ENCODE data around the gene HNRNPL. TPM values are rescaled to one million over a fixed set of nuclear protein-coding genes. Genes with fewer than 3 reads are reported as not detected.
A peak's percentile ranks its signal among the peaks of the same experiment; 100 is the strongest.

Gene HNRNPL
- total RNA-seq, 1 donor from 2014 or later: 195 TPM

DNA sequence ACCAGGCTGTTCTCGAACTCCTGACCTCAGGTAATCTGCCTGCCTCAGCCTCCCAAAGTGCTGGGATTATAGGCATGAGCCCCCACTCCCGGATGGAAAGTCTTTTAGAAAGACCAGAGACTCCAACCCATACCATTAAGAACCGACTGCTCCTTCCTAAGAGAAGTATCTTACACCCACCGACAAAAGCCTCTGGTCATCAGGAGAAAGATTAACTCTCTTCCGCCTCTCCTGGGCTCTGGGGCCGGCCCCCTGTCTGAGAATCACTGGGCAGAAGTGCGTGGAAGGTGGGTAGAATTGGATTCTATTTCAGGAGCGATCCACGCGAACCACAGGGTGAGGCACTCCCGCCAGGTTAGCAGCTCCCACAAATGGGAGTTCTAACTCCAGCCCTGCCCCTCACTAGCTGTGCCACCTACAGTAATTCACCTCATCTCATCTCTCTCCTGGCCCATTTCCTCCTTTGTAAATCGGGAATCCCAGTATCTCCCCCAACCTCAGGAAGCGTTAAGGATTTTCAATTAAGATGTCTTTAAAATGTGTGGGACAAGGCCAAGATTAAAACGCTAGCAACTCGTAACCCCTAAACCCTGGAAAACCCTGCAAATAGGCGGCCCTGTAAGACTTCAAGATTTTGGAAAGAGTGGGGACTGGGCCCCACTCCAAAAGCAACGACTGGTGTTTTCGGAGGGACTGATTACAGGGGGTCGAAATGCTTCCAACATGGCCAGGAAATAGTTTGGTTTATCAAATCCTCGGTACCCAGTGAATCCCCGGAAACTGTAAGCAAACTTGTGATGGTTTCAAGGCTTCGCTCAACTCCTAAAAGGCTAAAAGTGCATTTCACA is 1.3 kb downstream of the HNRNPL start:
- Histone ChIP-seq H3K36me3 (ENCODE audit: control insufficient read depth in 3 of 3, insufficient read depth in 3 of 3, low read length in 3 of 3) (peaks cover 35 to 51% (median 40%) of the 10 kb centered on the region in 3 donors), H3K4me1 (ENCODE audit: control insufficient read depth in 3 of 3, insufficient read depth in 3 of 3, low read length in 3 of 3) (peaks cover 59 to 70% (median 64%) of the 10 kb centered on the region in 3 donors), H3K9ac (ENCODE audit: low read depth in 1 of 3, low read length in 3 of 3) (peak overlapping the region; percentile 74 to 90 (median 79)), H3K27ac (ENCODE audit: low read depth, low read length) (peak overlapping the region; percentile 100), H3K9me3 (ENCODE audit: control insufficient read depth in 3 of 3, low read length in 3 of 3) (no peaks in the 10 kb centered on the region), H3K27me3 (ENCODE audit: control insufficient read depth in 3 of 3, insufficient read depth in 3 of 3, low read length in 3 of 3) (no peaks in the 10 kb centered on the region), H3K4me3 (ENCODE audit: low read length in 3 of 3) (peak overlapping the region; percentile 66 to 91 (median 74))

DNA sequence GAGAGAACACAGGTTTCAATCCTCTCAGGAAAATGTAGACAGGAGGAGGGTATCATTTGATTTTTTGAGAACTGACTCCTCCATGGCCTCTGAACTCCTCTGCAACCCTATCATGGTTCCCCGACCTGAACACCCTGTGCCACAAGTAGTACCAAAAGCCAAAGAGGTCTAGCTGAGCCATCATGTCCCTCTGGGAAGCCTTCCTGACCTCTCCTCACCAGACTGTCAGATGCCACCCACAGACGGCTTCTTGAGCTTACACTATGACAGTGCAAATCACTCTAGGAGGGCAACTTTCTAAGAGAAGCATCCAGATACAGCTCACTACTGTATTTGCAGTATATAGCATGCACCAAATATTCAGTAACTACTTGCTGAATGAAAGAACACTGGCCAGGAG is 3.7 kb downstream of the HNRNPL start:
- Histone ChIP-seq H3K9ac (ENCODE audit: low read depth in 1 of 3, low read length in 3 of 3) (peak overlapping the region; percentile 2 to 69 (median 63)), H3K36me3 (ENCODE audit: control insufficient read depth in 3 of 3, insufficient read depth in 3 of 3, low read length in 3 of 3) (peaks cover 59 to 73% (median 63%) of the 10 kb centered on the region in 3 donors), H3K9me3 (ENCODE audit: control insufficient read depth in 3 of 3, low read length in 3 of 3) (no peaks in the 10 kb centered on the region), H3K27ac (ENCODE audit: low read depth, low read length) (peak overlapping the region; percentile 100), H3K4me1 (ENCODE audit: control insufficient read depth in 3 of 3, insufficient read depth in 3 of 3, low read length in 3 of 3) (peaks cover 58 to 80% (median 71%) of the 10 kb centered on the region in 3 donors), H3K27me3 (ENCODE audit: control insufficient read depth in 3 of 3, insufficient read depth in 3 of 3, low read length in 3 of 3) (no peaks in the 10 kb centered on the region), H3K4me3 (ENCODE audit: low read length in 3 of 3) (peak overlapping the region in 2 of 3 donors; percentile 32 to 45)

DNA sequence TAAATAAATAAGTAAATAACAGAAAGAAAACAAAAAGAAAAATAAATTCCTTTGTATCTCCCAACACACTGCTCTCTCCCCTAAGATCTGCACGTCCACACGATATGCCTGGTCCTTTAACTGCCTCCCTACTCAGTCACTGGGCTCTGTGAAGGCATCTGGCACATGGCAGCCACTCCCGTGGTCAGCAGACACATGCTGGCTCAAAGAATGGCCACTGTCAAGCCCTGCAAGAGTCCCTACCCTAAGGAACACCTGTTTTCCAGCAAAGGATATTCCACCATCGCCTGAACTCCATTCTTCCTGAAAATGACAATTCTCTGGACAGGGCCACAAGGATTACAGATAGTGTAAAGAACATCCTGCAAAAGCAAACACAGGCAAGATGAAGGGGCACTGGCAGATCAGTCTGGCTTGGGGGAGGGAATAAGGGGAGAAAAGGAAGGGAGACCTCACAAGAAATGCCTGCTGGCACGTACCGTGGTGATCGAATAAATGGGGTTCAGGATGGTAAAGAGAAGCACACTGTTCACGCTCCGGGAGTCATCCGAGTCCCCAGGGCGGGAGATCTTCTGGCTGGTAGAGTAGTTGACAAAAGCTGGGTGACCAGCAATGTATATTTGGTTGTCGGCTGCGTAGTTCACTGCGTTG is 4.3 kb downstream of the HNRNPL start:
- H3K9ac ChIP-seq (ENCODE audit: low read depth in 1 of 3, low read length in 3 of 3): peak overlapping the region; percentile 2 to 69 (median 63)

DNA sequence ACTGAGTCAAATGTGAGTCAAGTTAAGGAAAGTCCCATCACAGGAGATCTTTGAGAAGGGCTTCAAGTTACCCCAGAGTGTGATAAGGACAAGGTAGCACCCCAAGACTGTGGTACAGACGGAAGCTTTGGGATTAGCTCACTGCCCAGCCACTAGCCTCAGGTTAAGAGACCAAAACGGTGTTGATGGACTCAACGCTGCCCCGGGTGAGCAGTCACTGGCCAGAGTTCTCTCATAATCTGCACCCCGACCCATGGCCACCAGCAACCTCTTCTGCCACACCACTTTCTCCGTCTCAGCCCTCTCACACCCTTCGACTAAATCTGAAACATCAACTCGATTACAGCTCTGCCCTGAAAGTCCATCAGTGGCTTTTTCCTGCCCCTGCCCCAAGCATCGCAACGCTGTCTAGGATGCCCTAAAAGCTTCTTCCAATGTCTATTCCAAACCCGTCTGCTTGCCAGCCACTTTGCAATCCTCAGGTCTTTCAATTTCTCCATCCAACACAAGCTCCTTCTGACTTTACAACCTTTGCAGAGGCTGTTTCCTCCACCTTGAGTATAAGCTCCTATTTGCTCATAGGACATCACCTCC is 5.6 kb downstream of the HNRNPL start:
- Histone ChIP-seq H3K9me3 (ENCODE audit: control insufficient read depth in 3 of 3, low read length in 3 of 3) (no peaks in the 10 kb centered on the region), H3K27ac (ENCODE audit: low read depth, low read length) (peak overlapping the region; percentile 100), H3K4me3 (ENCODE audit: low read length in 3 of 3) (no peak overlapping the region), H3K36me3 (ENCODE audit: control insufficient read depth in 3 of 3, insufficient read depth in 3 of 3, low read length in 3 of 3) (peaks cover 73 to 89% (median 77%) of the 10 kb centered on the region in 3 donors), H3K9ac (ENCODE audit: low read depth in 1 of 3, low read length in 3 of 3) (peak overlapping the region in 1 of 3 donors; percentile 45), H3K4me1 (ENCODE audit: control insufficient read depth in 3 of 3, insufficient read depth in 3 of 3, low read length in 3 of 3) (peaks cover 68 to 92% (median 84%) of the 10 kb centered on the region in 3 donors), H3K27me3 (ENCODE audit: control insufficient read depth in 3 of 3, insufficient read depth in 3 of 3, low read length in 3 of 3) (no peaks in the 10 kb centered on the region)

More for the DNA sequence above, 4.3 kb downstream of the HNRNPL start:
- Histone ChIP-seq H3K9me3 (ENCODE audit: control insufficient read depth in 3 of 3, low read length in 3 of 3) (no peaks in the 10 kb centered on the region), H3K27ac (ENCODE audit: low read depth, low read length) (peak overlapping the region; percentile 100), H3K36me3 (ENCODE audit: control insufficient read depth in 3 of 3, insufficient read depth in 3 of 3, low read length in 3 of 3) (peaks cover 64 to 78% (median 69%) of the 10 kb centered on the region in 3 donors), H3K4me3 (ENCODE audit: low read length in 3 of 3) (peak overlapping the region in 1 of 3 donors; percentile 32), H3K27me3 (ENCODE audit: control insufficient read depth in 3 of 3, insufficient read depth in 3 of 3, low read length in 3 of 3) (no peaks in the 10 kb centered on the region), H3K4me1 (ENCODE audit: control insufficient read depth in 3 of 3, insufficient read depth in 3 of 3, low read length in 3 of 3) (peaks cover 59 to 80% (median 71%) of the 10 kb centered on the region in 3 donors)

GRCh38 chr19:38843175-38843758 is 6.5 kb downstream of the HNRNPL start:
- H3K4me3 ChIP-seq (ENCODE audit: low read length in 3 of 3): no peak overlapping the region
- peaks cover 83 to 90% (median 86%) of the 10 kb centered on the region in 3 donors for H3K36me3 ChIP-seq (ENCODE audit: control insufficient read depth in 3 of 3, insufficient read depth in 3 of 3, low read length in 3 of 3)
- H3K4me1 ChIP-seq (ENCODE audit: control insufficient read depth in 3 of 3, insufficient read depth in 3 of 3, low read length in 3 of 3): peaks cover 70 to 92% (median 86%) of the 10 kb centered on the region in 3 donors
- H3K27ac ChIP-seq (ENCODE audit: low read depth, low read length): peak overlapping the region; percentile 100
- no peaks in the 10 kb centered on the region for H3K9me3 ChIP-seq (ENCODE audit: control insufficient read depth in 3 of 3, low read length in 3 of 3)
- H3K27me3 ChIP-seq (ENCODE audit: control insufficient read depth in 3 of 3, insufficient read depth in 3 of 3, low read length in 3 of 3): no peaks in the 10 kb centered on the region
- peak overlapping the region in 2 of 3 donors; percentile 16 to 40 for H3K9ac ChIP-seq (ENCODE audit: low read depth in 1 of 3, low read length in 3 of 3)

GRCh38 chr19:38842439-38843174 is 7.2 kb downstream of the HNRNPL start:
- H3K9ac ChIP-seq (ENCODE audit: low read depth in 1 of 3, low read length in 3 of 3): peak overlapping the region in 1 of 3 donors; percentile 40
- no peaks in the 10 kb centered on the region for H3K9me3 ChIP-seq (ENCODE audit: control insufficient read depth in 3 of 3, low read length in 3 of 3)
- peaks cover 89 to 94% (median 90%) of the 10 kb centered on the region in 3 donors for H3K36me3 ChIP-seq (ENCODE audit: control insufficient read depth in 3 of 3, insufficient read depth in 3 of 3, low read length in 3 of 3)
- H3K4me3 ChIP-seq (ENCODE audit: low read length in 3 of 3): peak overlapping the region in 1 of 3 donors; percentile 22
- no peaks in the 10 kb centered on the region for H3K27me3 ChIP-seq (ENCODE audit: control insufficient read depth in 3 of 3, insufficient read depth in 3 of 3, low read length in 3 of 3)
- peak overlapping the region; percentile 100 for H3K27ac ChIP-seq (ENCODE audit: low read depth, low read length)
- peaks cover 70 to 92% (median 86%) of the 10 kb centered on the region in 3 donors for H3K4me1 ChIP-seq (ENCODE audit: control insufficient read depth in 3 of 3, insufficient read depth in 3 of 3, low read length in 3 of 3)

- Histone ChIP-seq H3K4me1 (ENCODE audit: control insufficient read depth in 3 of 3, insufficient read depth in 3 of 3, low read length in 3 of 3) (peaks cover 68 to 92% (median 86%) of the 10 kb centered on the region in 3 donors), H3K27ac (ENCODE audit: low read depth, low read length) (peak overlapping the region; percentile 92), H3K27me3 (ENCODE audit: control insufficient read depth in 3 of 3, insufficient read depth in 3 of 3, low read length in 3 of 3) (no peaks in the 10 kb centered on the region)
Observed at GRCh38 chr19:38841787-38842438, 7.9 kb downstream of the HNRNPL start.

GRCh38 chr19:38841180-38841766 is 8.5 kb downstream of the HNRNPL start:
- Histone ChIP-seq H3K27me3 (ENCODE audit: control insufficient read depth in 3 of 3, insufficient read depth in 3 of 3, low read length in 3 of 3) (no peaks in the 10 kb centered on the region), H3K4me1 (ENCODE audit: control insufficient read depth in 3 of 3, insufficient read depth in 3 of 3, low read length in 3 of 3) (peaks cover 68 to 92% (median 85%) of the 10 kb centered on the region in 3 donors), H3K9me3 (ENCODE audit: control insufficient read depth in 3 of 3, low read length in 3 of 3) (no peaks in the 10 kb centered on the region), H3K36me3 (ENCODE audit: control insufficient read depth in 3 of 3, insufficient read depth in 3 of 3, low read length in 3 of 3) (peaks cover 88 to 93% (median 88%) of the 10 kb centered on the region in 3 donors), H3K9ac (ENCODE audit: low read depth in 1 of 3, low read length in 3 of 3) (peak overlapping the region; percentile 4 to 80 (median 57)), H3K27ac (ENCODE audit: low read depth, low read length) (peak overlapping the region; percentile 92), H3K4me3 (ENCODE audit: low read length in 3 of 3) (peak overlapping the region in 1 of 3 donors; percentile 35)

More at GRCh38 chr19:38841787-38842438, 7.9 kb downstream of the HNRNPL start:
- H3K4me3 ChIP-seq (ENCODE audit: low read length in 3 of 3): peak overlapping the region in 1 of 3 donors; percentile 35
- peak overlapping the region in 1 of 3 donors; percentile 40 for H3K9ac ChIP-seq (ENCODE audit: low read depth in 1 of 3, low read length in 3 of 3)
- no peaks in the 10 kb centered on the region for H3K9me3 ChIP-seq (ENCODE audit: control insufficient read depth in 3 of 3, low read length in 3 of 3)
- H3K36me3 ChIP-seq (ENCODE audit: control insufficient read depth in 3 of 3, insufficient read depth in 3 of 3, low read length in 3 of 3): peaks cover 90 to 94% (median 90%) of the 10 kb centered on the region in 3 donors

All from skeletal muscle tissue (tissue), 4 donors.